Lower leg skin (tissue), 3 donors: ENCODE measurements around the gene NDUFB5.

Experiments used
- CTCF ChIP-seq, 3 donors: fragments of 450-650 bp; IDR thresholded peaks; one replicate each; pipeline ENCODE4 v1.5.1; 2016; ENCODE audit warnings: antibody characterized with exemption in 3 of 3, mild to moderate bottlenecking in 3 of 3, moderate library complexity in 2 of 3
- POLR2A ChIP-seq, 2 donors: fragments of 450-650 bp; IDR thresholded peaks; one replicate each; pipeline ENCODE4 v1.6.1; 2016 to 2017; ENCODE audit warnings: antibody characterized with exemption in 2 of 2, mild to moderate bottlenecking in 1 of 2, moderate library complexity in 1 of 2

GRCh38 chr3:179663093-179663492 is 58.5 kb downstream of the NDUFB5 start:
- TF ChIP-seq CTCF (IDR thresholded peaks at IDR 0.05) (no peak), POLR2A (IDR thresholded peaks at IDR 0.05) (no peak)
